Adipose tissue (tissue), 3 donors: ENCODE results near the gene WDCP. TPM values are rescaled to one million over a fixed set of nuclear protein-coding genes. Genes with fewer than 3 reads are reported as not detected.
"Not testable (repeated sequence)": the region's sequence is repeated elsewhere in the genome, so short reads cannot be mapped to it uniquely, and the experiment has no call there.

Source experiments
- H3K27ac ChIP-seq: one replicate; pipeline ENCODE4 v1.5.1; 2013; ENCODE audit warnings: low read depth, low read length
- WGBS, 3 donors: extraction: QIAGEN DNeasy Blood & Tissue Kit; methylation state at CpG; one replicate each; pipeline ENCODE4 v1.1.7; 2013; 5-methylcytosine and 5-hydroxymethylcytosine counted together
- polyA plus RNA-seq, 3 donors: library from polyadenylated mRNA; stranded (reverse); fragments of 200-250 nt; gene quantifications; one replicate each; pipeline ENCODE4 v1.2.3, GENCODE V29; 2013
- donor health status: healthy with polysubstance abuse.
- donor health status: Bipolar disorder and iron deficiency.
- donor health status: healthy.

WDCP gene
- polyA plus RNA-seq, 3 donors: 1.9 to 2.0 (median 1.9) TPM

- H3K27ac ChIP-seq: no peak overlapping the region
- WGBS, 3 donors: 49 to 71% (median 65%) methylated on average over 5 of the region's 5 CpGs
These were observed 28.1 kb upstream of the WDCP start for GRCh38 chr2:24075259-24075658.

GRCh38 chr2:24073816-24074215 lies 26.6 kb upstream of the WDCP start:
- H3K27ac ChIP-seq: no peak overlapping the region
- WGBS, 3 donors: 88 to 92% (median 92%) methylated on average over 6 of the region's 6 CpGs

GRCh38 chr2:24072259-24072658 lies 25.1 kb upstream of the WDCP start:
- WGBS, 3 donors: 88 to 97% (median 92%) methylated on average over 4 of the region's 4 CpGs
- H3K27ac ChIP-seq: no peak overlapping the region

GRCh38 chr2:24065341-24065740 lies 18.1 kb upstream of the WDCP start:
- WGBS, 3 donors: 77 to 91% (median 83%) methylated on average over 2 of the region's 2 CpGs

GRCh38 chr2:24058564-24059271 lies 11.5 kb upstream of the WDCP start:
- 69 to 91% (median 89%) methylated on average over 4 of the region's 4 CpGs for WGBS, 3 donors
- no peak overlapping the region for H3K27ac ChIP-seq

More at GRCh38 chr2:24065341-24065740, 18.1 kb upstream of the WDCP start:
- H3K27ac ChIP-seq: no peak overlapping the region

GRCh38 chr2:24055750-24056149 lies 8.6 kb upstream of the WDCP start:
- WGBS, 3 donors: 81 to 86% (median 83%) methylated on average over 6 of the region's 6 CpGs
- H3K27ac ChIP-seq: no peak overlapping the region

- no peak overlapping the region for H3K27ac ChIP-seq
- WGBS, 3 donors: 79 to 81% (median 81%) methylated on average over 8 of the region's 8 CpGs
These were observed 7.3 kb upstream of the WDCP start for GRCh38 chr2:24054366-24055010.

- WGBS, 3 donors: 88 to 100% (median 97%) methylated on average over 1 of the region's 1 CpG
- no peak overlapping the region for H3K27ac ChIP-seq
These were observed 5.8 kb upstream of the WDCP start for GRCh38 chr2:24052951-24053350.

GRCh38 chr2:24051833-24052232 lies 4.6 kb upstream of the WDCP start:
- WGBS, 3 donors: 71 to 78% (median 73%) methylated on average over 8 of the region's 8 CpGs

GRCh38 chr2:24050041-24050979 lies 3.1 kb upstream of the WDCP start:
- 3 to 5% (median 5%) methylated on average over 42 to 47 of the region's 47 CpGs for WGBS, 3 donors
- no peak overlapping the region for H3K27ac ChIP-seq

More at GRCh38 chr2:24051833-24052232, 4.6 kb upstream of the WDCP start:
- no peak overlapping the region for H3K27ac ChIP-seq

- WGBS, 3 donors: 0 to 1% (median 0%) methylated on average over 50 to 52 of the region's 52 CpGs
- no peak within 1 kb of the TSS for H3K27ac ChIP-seq
These were observed 2.4 kb upstream of the WDCP start, which contains the start of gene FKBP1B for GRCh38 chr2:24049485-24050021. Gene FKBP1B (plus strand): TSS chr2:24049741. CDS start chr2:24049850, 109 bp downstream.

- WGBS, 3 donors: 20 to 23% (median 21%) methylated on average over 23 of the region's 23 CpGs
- H3K27ac ChIP-seq: no peak overlapping the region
These were observed 1.7 kb upstream of the WDCP start for GRCh38 chr2:24048769-24049484.

GRCh38 chr2:24047703-24048033 lies 477 bp upstream of the WDCP start:
- WGBS, 3 donors: 39 to 41% (median 39%) methylated on average over 8 of the region's 8 CpGs
- H3K27ac ChIP-seq: no peak overlapping the region

GRCh38 chr2:24046599-24046929 lies 627 bp downstream of the WDCP start:
- H3K27ac ChIP-seq: no peak overlapping the region
- 1 to 6% (median 3%) methylated on average over 2 of the region's 2 CpGs for WGBS, 3 donors

- no peak overlapping the region for H3K27ac ChIP-seq
- WGBS, 3 donors: 77 to 84% (median 83%) methylated on average over 11 of the region's 11 CpGs
These were observed 1.4 kb downstream of the WDCP start for GRCh38 chr2:24045511-24046508.

- 91 to 96% (median 92%) methylated on average over 6 of the region's 6 CpGs for WGBS, 3 donors
- H3K27ac ChIP-seq: not testable (repeated sequence)
These were observed 4.1 kb downstream of the WDCP start for GRCh38 chr2:24043133-24043532.

GRCh38 chr2:24040511-24040910 lies 6.7 kb downstream of the WDCP start:
- no peak overlapping the region for H3K27ac ChIP-seq
- 87 to 95% (median 95%) methylated on average over 4 of the region's 4 CpGs for WGBS, 3 donors
